H1 (cell line): ENCODE data around the gene IL21R. TPM values are rescaled to one million over a fixed set of nuclear protein-coding genes. Genes with fewer than 3 reads are reported as not detected.

Experiments used
- CTCF ChIA-PET: fragments of 300-600 bp; sonication (Branson Sonifier 250); formaldehyde crosslinking; loops from one replicate; lab custom pipeline; 2021; ENCODE audit not compliant: partially characterized antibody; lab: Charles Lee
- POLR2A ChIA-PET: fragments of 300-600 bp; sonication (Branson Sonifier 250); formaldehyde crosslinking; loops from one replicate; lab custom pipeline; 2021; ENCODE audit warnings: inconsistent platforms; ENCODE audit not compliant: partially characterized antibody; lab: Charles Lee
- DNase-seq, 2 experiments: peaks; one replicate each; pipeline versions ENCODE4 v3.0.0 to v3.0.0-alpha.2; 2010 to 2022; ENCODE audit warnings: low spot score in 2 of 2, low read depth in 1 of 2, mixed read lengths in 1 of 2
- FAIRE-seq: peaks from 2 replicates; lab custom pipeline; 2011; peaks lifted over from hg19 to GRCh38; lab: Jason Lieb, UNC
- H2AFZ ChIP-seq: 2 replicates; pipeline ENCODE4 v1.8.1; 2012; ENCODE audit warnings: low read length, inconsistent platforms
- H2AK5ac ChIP-seq: 2 replicates; pipeline ENCODE4 v1.6.1; 2013; ENCODE audit warnings: low read depth, low read length
- H2BK120ac ChIP-seq: replicated peaks from 2 replicates; pipeline ENCODE3; 2013; ENCODE audit warnings: low read depth, low read length, inconsistent platforms
- H2BK12ac ChIP-seq: 2 replicates; pipeline ENCODE4 v1.6.1; 2013; ENCODE audit warnings: low read depth, low read length
- H2BK15ac ChIP-seq: 2 replicates; pipeline ENCODE4 v1.6.1; 2013; ENCODE audit warnings: low read length
- H2BK20ac ChIP-seq: 2 replicates; pipeline ENCODE4 v1.6.1; 2013; ENCODE audit warnings: low read length
- H2BK5ac ChIP-seq: 2 replicates; pipeline ENCODE4 v1.6.1; 2013; ENCODE audit warnings: low read depth, low read length
- H3K14ac ChIP-seq: 2 replicates; pipeline ENCODE4 v1.6.1; 2013; ENCODE audit warnings: inconsistent platforms; ENCODE audit not compliant: insufficient read length
- H3K18ac ChIP-seq: 2 replicates; pipeline ENCODE4 v1.6.1; 2013; ENCODE audit warnings: low read length; ENCODE audit errors: extremely low read depth
- H3K23ac ChIP-seq: 2 replicates; pipeline ENCODE4 v1.6.1; 2013; ENCODE audit warnings: inconsistent platforms; ENCODE audit not compliant: insufficient read length
- H3K23me2 ChIP-seq: 2 replicates; pipeline ENCODE4 v1.6.1; 2013; ENCODE audit warnings: low read depth, low read length
- H3K27ac ChIP-seq: 2 replicates; pipeline ENCODE4 v1.6.1; 2011; ENCODE audit warnings: low read depth, low read length, inconsistent platforms
- H3K27me3 ChIP-seq, 4 experiments: replicated peaks in 1 of 4; 1 replicate in 1 of 4; 2 replicates in 3 of 4; pipeline versions ENCODE4 v1.6.1 to v1.8.1; 2011 to 2013; ENCODE audit warnings: low read length in 3 of 4, mild to moderate bottlenecking in 3 of 4, inconsistent platforms in 2 of 4, mixed read lengths in 2 of 4, moderate library complexity in 1 of 4; ENCODE audit not compliant: control insufficient read depth in 3 of 4, insufficient read depth in 3 of 4; ENCODE audit errors: extremely low read depth in 1 of 4
- H3K36me3 ChIP-seq, 4 experiments: 2 replicates each; pipeline versions ENCODE4 v1.6.1 to v1.8.1; 2011 to 2013; ENCODE audit warnings: mild to moderate bottlenecking in 4 of 4, low read length in 3 of 4, moderate library complexity in 2 of 4, control low read depth in 1 of 4, inconsistent platforms in 1 of 4; ENCODE audit not compliant: insufficient read depth in 4 of 4, control insufficient read depth in 2 of 4
- H3K4ac ChIP-seq: replicated peaks from 2 replicates; pipeline ENCODE3; 2013; ENCODE audit warnings: low read length, low read depth, mixed read lengths, inconsistent platforms; ENCODE audit not compliant: insufficient read length
- H3K4me1 ChIP-seq, 4 experiments: replicated peaks in 1 of 4; 1 replicate in 1 of 4; 2 replicates in 3 of 4; pipeline versions ENCODE4 v1.6.1 to v1.8.1; 2011 to 2013; ENCODE audit warnings: low read length in 3 of 4, inconsistent platforms in 2 of 4, mixed read lengths in 1 of 4; ENCODE audit not compliant: insufficient read depth in 4 of 4, control insufficient read depth in 3 of 4
- H3K4me2 ChIP-seq, 2 experiments: 2 replicates each; pipeline versions ENCODE4 v1.6.1 to v1.8.1; 2011 to 2013; ENCODE audit warnings: low read depth in 2 of 2, low read length in 2 of 2, control low read depth in 1 of 2, inconsistent platforms in 1 of 2, mild to moderate bottlenecking in 1 of 2; ENCODE audit not compliant: insufficient read depth in 1 of 2
- H3K4me3 ChIP-seq, 4 experiments: fragments of 200-600, 300-600 bp in 1 of 4; sonication (generic), shearing (Covaris generic), sonication (Bioruptor Twin) in 1 of 4; 2 replicates each; pipeline versions ENCODE4 v1.5.1 to v1.8.1; 2011 to 2016; ENCODE audit warnings: low read length in 4 of 4, low read depth in 3 of 4, control low read depth in 2 of 4, inconsistent platforms in 2 of 4, mild to moderate bottlenecking in 2 of 4, mixed read lengths in 1 of 4, moderate library complexity in 1 of 4; ENCODE audit not compliant: insufficient read depth in 2 of 4; ENCODE audit errors: extremely low read depth in 1 of 4
- H3K56ac ChIP-seq: replicated peaks from 2 replicates; pipeline ENCODE3; 2013; ENCODE audit warnings: low read depth, mild to moderate bottlenecking, mixed read lengths, low read length, inconsistent platforms; ENCODE audit not compliant: insufficient read length
- H3K79me1 ChIP-seq: 2 replicates; pipeline ENCODE4 v1.6.1; 2013; ENCODE audit warnings: low read depth, low read length, control low read depth
- H3K79me2 ChIP-seq, 2 experiments: 2 replicates each; pipeline versions ENCODE4 v1.6.1 to v1.8.1; 2012 to 2013; ENCODE audit warnings: low read length in 2 of 2, mild to moderate bottlenecking in 2 of 2, inconsistent platforms in 1 of 2; ENCODE audit not compliant: insufficient read depth in 2 of 2, control insufficient read depth in 1 of 2
- H3K9ac ChIP-seq, 4 experiments: replicated peaks in 1 of 4; 1 replicate in 1 of 4; 2 replicates in 3 of 4; pipeline versions ENCODE4 v1.6.1 to v1.8.1; 2011 to 2013; ENCODE audit warnings: low read depth in 3 of 4, low read length in 3 of 4, control low read depth in 2 of 4, mild to moderate bottlenecking in 2 of 4, moderate library complexity in 2 of 4, inconsistent platforms in 1 of 4; ENCODE audit errors: extremely low read depth in 1 of 4
- H3K9me3 ChIP-seq, 2 experiments: 2 replicates each; pipeline versions ENCODE4 v1.6.1 to v1.8.1; 2012 to 2013; ENCODE audit warnings: mild to moderate bottlenecking in 2 of 2, moderate library complexity in 2 of 2, control low read depth in 1 of 2, inconsistent platforms in 1 of 2, low read depth in 1 of 2, low read length in 1 of 2, mixed read lengths in 1 of 2; ENCODE audit not compliant: insufficient read depth in 2 of 2
- H4K20me1 ChIP-seq, 2 experiments: replicated peaks in 1 of 2; 2 replicates each; pipeline versions ENCODE3 to v1.8.1; 2011 to 2013; ENCODE audit warnings: inconsistent platforms in 2 of 2, low read length in 2 of 2, mild to moderate bottlenecking in 1 of 2; ENCODE audit not compliant: insufficient read depth in 2 of 2, control insufficient read depth in 1 of 2
- H4K5ac ChIP-seq: 2 replicates; pipeline ENCODE4 v1.6.1; 2013; ENCODE audit warnings: low read length, low read depth, mixed read lengths, inconsistent platforms; ENCODE audit not compliant: insufficient read length
- H4K8ac ChIP-seq: 2 replicates; pipeline ENCODE4 v1.8.0; 2013; ENCODE audit warnings: mild to moderate bottlenecking, moderate library complexity, low read length, inconsistent platforms; ENCODE audit not compliant: insufficient read depth; ENCODE audit errors: extremely low read depth
- H4K91ac ChIP-seq: replicated peaks from 2 replicates; pipeline ENCODE3; 2013; ENCODE audit warnings: low read length, mixed read lengths, inconsistent platforms; ENCODE audit not compliant: insufficient read length
- CTBP2 ChIP-seq: IDR thresholded peaks from 2 replicates; pipeline ENCODE4 v1.7.0; 2011; ENCODE audit warnings: borderline replicate concordance, mild to moderate bottlenecking, moderate library complexity, mixed read lengths, low read length; ENCODE audit not compliant: insufficient read depth, insufficient read length
- HDAC6 ChIP-seq: IDR thresholded peaks from one replicate; pipeline ENCODE4 v1.7.1; 2012; ENCODE audit warnings: low read depth, mild to moderate bottlenecking, inconsistent platforms, low read length, moderate library complexity
- JUN ChIP-seq: IDR thresholded peaks from 2 replicates; pipeline ENCODE4 v1.6.1; 2011; ENCODE audit warnings: low read depth, mild to moderate bottlenecking, improper control_type of control experiment, low read length
- JUND ChIP-seq: IDR thresholded peaks from 2 replicates; pipeline ENCODE4 v1.6.1; 2011; ENCODE audit warnings: mild to moderate bottlenecking, improper control_type of control experiment, low read length
- SAP30 ChIP-seq: fragments of 300-600 bp; sonication (generic); IDR thresholded peaks from 2 replicates; pipeline ENCODE4 v1.7.1; 2012; ENCODE audit warnings: low read length, moderate library complexity, mild to moderate bottlenecking, inconsistent platforms; ENCODE audit not compliant: insufficient read depth, insufficient replicate concordance
- SIN3A ChIP-seq, 2 experiments: IDR thresholded peaks in 1 of 2; conservative IDR thresholded peaks in 1 of 2; 2 replicates each; pipeline ENCODE4 v1.6.1; 2011 to 2012; ENCODE audit warnings: low read length in 2 of 2, improper control_type of control experiment in 1 of 2, low read depth in 1 of 2, mild to moderate bottlenecking in 1 of 2
- TBP ChIP-seq: IDR thresholded peaks from 2 replicates; pipeline ENCODE4 v1.6.1; 2011; ENCODE audit warnings: low read depth, low read length, improper control_type of control experiment
- WGBS, 2 experiments: shearing (Covaris generic) in 1 of 2; methylation state at CpG; one replicate each; pipeline versions ENCODE4 v1.1.6 to v1.1.7; 2013 to 2015; ENCODE audit warnings: low lambda C conversion rate in 2 of 2, mixed read lengths in 2 of 2, inconsistent platforms in 1 of 2, low coverage in 1 of 2, missing lambda C conversion rate in 1 of 2; ENCODE audit not compliant: insufficient replicate concordance in 2 of 2, insufficient coverage in 1 of 2, insufficient read length in 1 of 2; ENCODE audit errors: extremely low coverage in 1 of 2, missing lambda C conversion rate in 1 of 2; 5-methylcytosine and 5-hydroxymethylcytosine counted together
- polyA plus RNA-seq, 7 experiments: library from polyadenylated mRNA; depleted of rRNA in 3 of 7; stranded (reverse) in 5 of 7; unstranded in 2 of 7; fragments of >200 nt in 5 of 7; fragments of 200-250 nt in 2 of 7; gene quantifications; 1 replicate in 5 of 7; 2 replicates in 1 of 7; 4 replicates in 1 of 7; pipeline versions ENCODE4 v1.2.1 to v1.2.3, GENCODE V29; 2011 to 2013; ENCODE audit warnings: missing spikeins in 2 of 7, mixed read lengths in 2 of 7
- total RNA-seq: library from RNA; stranded (reverse); fragmentation: NEBNext Ultra II Directional; extraction: Animal tissue kit (Norgen Biotek cat#: 25700); gene quantifications from 2 replicates; pipeline ENCODE4 v1.2.1, GENCODE V29; 2021
- TF ChIP-seq, protein P1 (sequence below): IDR thresholded peaks from 2 replicates; pipeline ENCODE4 v1.6.1; 2012; ENCODE audit warnings: low read length, inconsistent platforms

IL21R gene
- total and polyA plus RNA-seq, 2 of the 8 experiments (the other 6 are each of a cell fraction or from before 2014, with no cell fraction given): 0.34 to 0.70 TPM

- ChIA-PET CTCF (interaction anchor here (1.0 to 1.1 kb wide), 2 partner anchors 10 to 47 kb away, joined by 3 read pairs; no protein-coding TSS in a partner anchor), POLR2A (no interaction called here)
- Histone ChIP-seq H3K4ac (no peak overlapping the region), H3K27me3 (no peaks in the 10 kb centered on the region), H2BK120ac (no peak overlapping the region), H2BK20ac (no peak overlapping the region), H3K23me2 (no peaks in the 10 kb centered on the region; the same call in 1 of the 2 replicates), H3K4me3 (no peak overlapping the region), H3K79me1 (no peaks in the 10 kb centered on the region), H4K8ac (no peak overlapping the region), H4K91ac (no peak overlapping the region), H3K36me3 (no peaks in the 10 kb centered on the region), H3K79me2 (no peaks in the 10 kb centered on the region), H3K4me1 (no peaks in the 10 kb centered on the region), H3K56ac (no peak overlapping the region), H4K5ac (no peak overlapping the region), H3K9ac (no peak overlapping the region), H2BK12ac (no peak overlapping the region), H2BK15ac (no peak overlapping the region), H2AFZ (peak overlapping the region; percentile 64; the same call in 1 of the 2 replicates), H3K27ac (no peak overlapping the region), H3K18ac (no peak overlapping the region), H3K4me2 (no peak overlapping the region), H2BK5ac (no peak overlapping the region), H3K23ac (no peak overlapping the region), H3K9me3 (no peaks in the 10 kb centered on the region), H4K20me1 (no peaks in the 10 kb centered on the region), H2AK5ac (no peak overlapping the region), H3K14ac (no peak overlapping the region)
- DNase-seq (peak in 1 of 2 experiments; percentile 16), FAIRE-seq (no peak)
- 91% methylated on average over 6 of the region's 6 CpGs; no CpG with 5 or more reads in 1 of the 2 experiments for WGBS, 2 experiments
- TF ChIP-seq TBP (no peak), JUN (no peak), SAP30 (no peak), CTBP2 (no peak), HDAC6 (no peak), SIN3A (conservative IDR thresholded peaks at IDR 0.05 in 1 of 2, IDR thresholded peaks at IDR 0.05 in 1 of 2; ENCODE audit: low read depth in 1 of 2, low read length in 2 of 2) (no peak), JUND (no peak)
- TF ChIP-seq, protein P1, sequence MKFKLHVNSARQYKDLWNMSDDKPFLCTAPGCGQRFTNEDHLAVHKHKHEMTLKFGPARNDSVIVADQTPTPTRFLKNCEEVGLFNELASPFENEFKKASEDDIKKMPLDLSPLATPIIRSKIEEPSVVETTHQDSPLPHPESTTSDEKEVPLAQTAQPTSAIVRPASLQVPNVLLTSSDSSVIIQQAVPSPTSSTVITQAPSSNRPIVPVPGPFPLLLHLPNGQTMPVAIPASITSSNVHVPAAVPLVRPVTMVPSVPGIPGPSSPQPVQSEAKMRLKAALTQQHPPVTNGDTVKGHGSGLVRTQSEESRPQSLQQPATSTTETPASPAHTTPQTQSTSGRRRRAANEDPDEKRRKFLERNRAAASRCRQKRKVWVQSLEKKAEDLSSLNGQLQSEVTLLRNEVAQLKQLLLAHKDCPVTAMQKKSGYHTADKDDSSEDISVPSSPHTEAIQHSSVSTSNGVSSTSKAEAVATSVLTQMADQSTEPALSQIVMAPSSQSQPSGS: no peak
Measured at GRCh38 chr16:27414788-27415431, 12.9 kb downstream of the IL21R start.
